ENCODE results near the gene NNT.

NNT gene

DNA sequence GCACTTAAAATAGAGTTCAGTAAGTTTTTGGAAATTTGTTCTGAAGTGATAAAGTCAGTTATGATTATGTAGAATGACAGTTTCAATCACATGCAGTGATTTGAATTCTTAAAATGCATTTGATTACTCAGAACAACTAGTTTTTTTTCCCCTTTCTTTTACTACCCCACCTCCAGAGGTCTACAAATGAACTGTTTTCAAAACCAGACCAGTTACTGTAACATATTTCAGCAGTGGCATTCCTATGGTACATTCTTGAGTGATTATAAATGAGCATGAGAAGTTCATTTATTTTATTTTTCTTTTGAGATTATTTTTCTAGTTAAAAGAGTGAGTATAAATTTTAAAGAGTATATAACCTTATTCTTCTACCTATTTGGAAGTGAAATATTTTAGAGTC is 71.6 kb downstream of the NNT start:
- no peak overlapping the region for H3K4me3 ChIP-seq (IDR thresholded peaks at IDR 0.05; ENCODE audit: insufficient read depth, low read depth, low read length)
- H3K9ac ChIP-seq: no peak overlapping the region
- H3K4me1 ChIP-seq (ENCODE audit: low read depth, poor library complexity, severe bottlenecking): no peaks in the 10 kb centered on the region
- TF ChIP-seq, protein P1, sequence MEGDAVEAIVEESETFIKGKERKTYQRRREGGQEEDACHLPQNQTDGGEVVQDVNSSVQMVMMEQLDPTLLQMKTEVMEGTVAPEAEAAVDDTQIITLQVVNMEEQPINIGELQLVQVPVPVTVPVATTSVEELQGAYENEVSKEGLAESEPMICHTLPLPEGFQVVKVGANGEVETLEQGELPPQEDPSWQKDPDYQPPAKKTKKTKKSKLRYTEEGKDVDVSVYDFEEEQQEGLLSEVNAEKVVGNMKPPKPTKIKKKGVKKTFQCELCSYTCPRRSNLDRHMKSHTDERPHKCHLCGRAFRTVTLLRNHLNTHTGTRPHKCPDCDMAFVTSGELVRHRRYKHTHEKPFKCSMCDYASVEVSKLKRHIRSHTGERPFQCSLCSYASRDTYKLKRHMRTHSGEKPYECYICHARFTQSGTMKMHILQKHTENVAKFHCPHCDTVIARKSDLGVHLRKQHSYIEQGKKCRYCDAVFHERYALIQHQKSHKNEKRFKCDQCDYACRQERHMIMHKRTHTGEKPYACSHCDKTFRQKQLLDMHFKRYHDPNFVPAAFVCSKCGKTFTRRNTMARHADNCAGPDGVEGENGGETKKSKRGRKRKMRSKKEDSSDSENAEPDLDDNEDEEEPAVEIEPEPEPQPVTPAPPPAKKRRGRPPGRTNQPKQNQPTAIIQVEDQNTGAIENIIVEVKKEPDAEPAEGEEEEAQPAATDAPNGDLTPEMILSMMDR (conservative IDR thresholded peaks at IDR 0.05; ENCODE audit: low read depth, low read length): no peak
- H3K4me2 ChIP-seq: no peak overlapping the region
- H4K20me1 ChIP-seq (ENCODE audit: insufficient read depth): no peaks in the 10 kb centered on the region
- H3K27ac ChIP-seq: no peak overlapping the region
- no peak overlapping the region for H2AFZ ChIP-seq (ENCODE audit: low read depth)
- H3K36me3 ChIP-seq (ENCODE audit: insufficient read depth): no peaks in the 10 kb centered on the region
- no peaks in the 10 kb centered on the region for H3K27me3 ChIP-seq (ENCODE audit: insufficient read depth, low read depth)
- no peaks in the 10 kb centered on the region for H3K79me2 ChIP-seq (ENCODE audit: insufficient read depth, low read depth)

DNA sequence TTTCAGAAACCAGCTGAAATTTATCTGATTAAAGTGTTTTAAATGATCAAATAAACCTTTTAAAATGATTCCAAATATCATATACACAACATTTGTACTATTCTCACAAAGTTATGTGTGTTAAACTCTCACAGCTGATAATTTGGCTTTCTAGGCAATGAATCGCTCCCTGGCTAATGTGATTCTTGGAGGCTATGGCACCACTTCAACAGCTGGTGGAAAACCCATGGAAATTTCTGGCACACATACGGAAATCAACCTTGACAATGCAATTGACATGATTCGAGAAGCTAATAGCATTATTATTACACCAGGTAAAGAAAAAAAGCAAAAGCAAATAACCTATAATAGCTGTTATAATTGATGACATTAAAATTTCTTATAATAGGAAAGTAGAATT is 72.4 kb downstream of the NNT start:
- Histone ChIP-seq H4K20me1 (ENCODE audit: insufficient read depth) (no peaks in the 10 kb centered on the region), H2AFZ (ENCODE audit: low read depth) (no peak overlapping the region), H3K4me3 (IDR thresholded peaks at IDR 0.05; ENCODE audit: insufficient read depth, low read depth, low read length) (no peak overlapping the region), H3K79me2 (ENCODE audit: insufficient read depth, low read depth) (no peaks in the 10 kb centered on the region), H3K27ac (no peak overlapping the region), H3K4me1 (ENCODE audit: low read depth, poor library complexity, severe bottlenecking) (no peaks in the 10 kb centered on the region), H3K9ac (no peak overlapping the region), H3K36me3 (ENCODE audit: insufficient read depth) (no peaks in the 10 kb centered on the region), H3K27me3 (ENCODE audit: insufficient read depth, low read depth) (no peaks in the 10 kb centered on the region), H3K4me2 (no peak overlapping the region)
- TF ChIP-seq, protein P1 (conservative IDR thresholded peaks at IDR 0.05; ENCODE audit: low read depth, low read length): no peak

DNA sequence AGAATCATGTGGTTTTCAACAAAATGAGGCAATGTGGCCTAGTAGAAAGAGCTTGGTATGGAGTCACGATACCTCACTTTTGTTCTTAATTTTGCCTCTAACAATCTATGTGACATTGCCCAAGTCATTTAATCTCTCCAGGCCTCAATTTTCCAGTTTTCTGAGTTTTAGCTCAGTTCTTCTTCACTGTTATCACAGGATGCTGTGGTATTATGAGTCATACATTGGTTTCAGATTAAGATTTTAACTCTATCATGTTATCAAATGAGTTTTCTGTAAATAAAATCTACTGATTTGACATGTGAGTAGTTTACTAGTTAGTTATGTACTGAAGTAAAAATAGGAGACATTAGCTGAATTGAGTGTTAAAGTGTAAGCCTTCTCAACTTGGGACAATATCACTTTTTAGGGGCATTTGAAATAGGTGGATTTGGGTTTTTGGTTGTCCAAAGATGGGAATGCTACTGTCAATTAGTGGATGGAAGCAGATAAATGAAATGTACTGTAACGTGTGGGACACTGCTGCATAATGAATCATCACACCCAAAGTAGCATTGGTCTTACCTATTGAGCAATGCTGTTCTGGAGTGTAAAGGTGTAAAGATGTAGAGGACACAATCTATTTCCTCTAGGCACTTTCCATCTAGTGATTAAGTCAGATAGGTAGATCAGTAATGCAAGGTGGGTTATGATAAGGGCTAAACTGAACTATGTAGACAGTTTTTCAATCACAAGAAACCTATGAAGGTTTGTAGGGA is 73.3 kb downstream of the NNT start:
- Histone ChIP-seq H3K4me1 (ENCODE audit: low read depth, poor library complexity, severe bottlenecking) (no peaks in the 10 kb centered on the region), H3K36me3 (ENCODE audit: insufficient read depth) (no peaks in the 10 kb centered on the region)
- TF ChIP-seq, protein P1 (conservative IDR thresholded peaks at IDR 0.05; ENCODE audit: low read depth, low read length): no peak

DNA sequence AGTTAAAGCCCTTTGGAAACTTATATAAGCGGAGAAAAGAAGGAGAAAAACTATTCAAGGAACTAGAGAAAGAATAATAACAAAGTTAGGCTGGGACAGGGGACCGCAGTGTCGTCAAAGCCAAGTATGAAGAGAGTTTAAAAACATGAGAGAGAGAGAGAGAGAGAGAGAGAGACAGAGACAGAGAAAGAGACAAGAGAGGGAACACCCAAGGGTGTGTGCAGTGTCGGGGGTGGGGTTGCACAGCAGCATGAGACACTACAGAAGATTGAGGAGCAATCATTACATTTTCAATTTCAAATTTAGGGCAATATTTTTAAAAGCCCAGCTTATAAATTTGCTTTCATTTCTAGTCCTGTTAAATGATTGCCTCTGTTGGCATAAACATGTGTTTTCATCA is 74.3 kb downstream of the NNT start:
- Histone ChIP-seq H3K36me3 (ENCODE audit: insufficient read depth) (no peaks in the 10 kb centered on the region), H2AFZ (ENCODE audit: low read depth) (no peak overlapping the region)

More for the DNA sequence above, 73.3 kb downstream of the NNT start:
- Histone ChIP-seq H3K79me2 (ENCODE audit: insufficient read depth, low read depth) (no peaks in the 10 kb centered on the region), H3K4me3 (IDR thresholded peaks at IDR 0.05; ENCODE audit: insufficient read depth, low read depth, low read length) (no peak overlapping the region), H4K20me1 (ENCODE audit: insufficient read depth) (no peaks in the 10 kb centered on the region), H3K4me2 (no peak overlapping the region), H3K27ac (no peak overlapping the region), H2AFZ (ENCODE audit: low read depth) (no peak overlapping the region), H3K27me3 (ENCODE audit: insufficient read depth, low read depth) (no peaks in the 10 kb centered on the region), H3K9ac (no peak overlapping the region)

More for the DNA sequence above, 74.3 kb downstream of the NNT start:
- TF ChIP-seq, protein P1 (conservative IDR thresholded peaks at IDR 0.05; ENCODE audit: low read depth, low read length): no peak
- H4K20me1 ChIP-seq (ENCODE audit: insufficient read depth): no peaks in the 10 kb centered on the region
- no peaks in the 10 kb centered on the region for H3K4me1 ChIP-seq (ENCODE audit: low read depth, poor library complexity, severe bottlenecking)
- no peaks in the 10 kb centered on the region for H3K79me2 ChIP-seq (ENCODE audit: insufficient read depth, low read depth)
- no peaks in the 10 kb centered on the region for H3K27me3 ChIP-seq (ENCODE audit: insufficient read depth, low read depth)
- no peak overlapping the region for H3K9ac ChIP-seq
- no peak overlapping the region for H3K4me2 ChIP-seq
- H3K27ac ChIP-seq: no peak overlapping the region
- H3K4me3 ChIP-seq (IDR thresholded peaks at IDR 0.05; ENCODE audit: insufficient read depth, low read depth, low read length): no peak overlapping the region
